ENCODE data around the gene ANO10. TPM values are rescaled to one million over a fixed set of nuclear protein-coding genes. Genes with fewer than 3 reads are reported as not detected.
"Not testable (repeated sequence)": the region's sequence is repeated elsewhere in the genome, so short reads cannot be mapped to it uniquely, and the experiment has no call there.

The ANO10 gene
- total RNA-seq, 1 experiment from 2014 or later: 9.7 TPM

- CTCF ChIA-PET: no interaction called here
- no peaks in the 10 kb centered on the region for H3K4me1 ChIP-seq (ENCODE audit: insufficient read depth, low read length, poor library complexity, severe bottlenecking)
- no peak overlapping the region for H3K4me3 ChIP-seq (ENCODE audit: low read depth, low read length, poor library complexity, severe bottlenecking)
- H3K27ac ChIP-seq (ENCODE audit: low read depth, low read length, poor library complexity, severe bottlenecking): no peak overlapping the region
- no peaks in the 10 kb centered on the region for H3K9me3 ChIP-seq (ENCODE audit: low read depth, low read length, poor library complexity, severe bottlenecking)
- DNase-seq (ENCODE audit: low spot score): no peak
- no peak for TF ChIP-seq CTCF (conservative IDR thresholded peaks at IDR 0.05; ENCODE audit: low read depth, low read length)
- no peak for TF ChIP-seq EZH2 (IDR thresholded peaks at IDR 0.05; ENCODE audit: borderline replicate concordance, low read depth, low read length, poor library complexity, severe bottlenecking)
- H3K36me3 ChIP-seq (ENCODE audit: insufficient read depth, low read length, poor library complexity, severe bottlenecking): no peaks in the 10 kb centered on the region
- BruUV-seq (replicated peaks): no TSS peak
- H3K27me3 ChIP-seq (replicated peaks; ENCODE audit: insufficient read depth, low read depth, low read length, poor library complexity): no peaks in the 10 kb centered on the region
- intact Hi-C loops (cut with micrococcal nuclease; ENCODE audit: unreplicated experiment): no loop called here
- POLR2A ChIA-PET (ENCODE audit: low non-redundant PET): no interaction called here
These were observed 260.7 kb downstream of the ANO10 start for GRCh38 chr3:43361077-43361476.

GRCh38 chr3:43356033-43356432 is 265.8 kb downstream of the ANO10 start:
- H3K4me1 ChIP-seq (ENCODE audit: insufficient read depth, low read length, poor library complexity, severe bottlenecking); CTCF ChIA-PET; POLR2A ChIA-PET (ENCODE audit: low non-redundant PET): not testable (repeated sequence)

GRCh38 chr3:43353923-43354670 is 267.7 kb downstream of the ANO10 start:
- TF ChIP-seq EZH2 (IDR thresholded peaks at IDR 0.05; ENCODE audit: borderline replicate concordance, low read depth, low read length, poor library complexity, severe bottlenecking) (no peak), CTCF (conservative IDR thresholded peaks at IDR 0.05; ENCODE audit: low read depth, low read length) (no peak)
- DNase-seq (ENCODE audit: low spot score): no peak
- POLR2A ChIA-PET (ENCODE audit: low non-redundant PET): no interaction called here
- no peak overlapping the region for H3K4me3 ChIP-seq (ENCODE audit: low read depth, low read length, poor library complexity, severe bottlenecking)
- CTCF ChIA-PET: no interaction called here
- H3K9me3 ChIP-seq (ENCODE audit: low read depth, low read length, poor library complexity, severe bottlenecking): no peaks in the 10 kb centered on the region
- H3K27me3 ChIP-seq (replicated peaks; ENCODE audit: insufficient read depth, low read depth, low read length, poor library complexity): no peaks in the 10 kb centered on the region
- H3K27ac ChIP-seq (ENCODE audit: low read depth, low read length, poor library complexity, severe bottlenecking): no peak overlapping the region
- no peaks in the 10 kb centered on the region for H3K4me1 ChIP-seq (ENCODE audit: insufficient read depth, low read length, poor library complexity, severe bottlenecking)
- no TSS peak for BruUV-seq (replicated peaks)
- intact Hi-C loops (cut with micrococcal nuclease; ENCODE audit: unreplicated experiment): no loop called here
- H3K36me3 ChIP-seq (ENCODE audit: insufficient read depth, low read length, poor library complexity, severe bottlenecking): no peaks in the 10 kb centered on the region

More at GRCh38 chr3:43356033-43356432, 265.8 kb downstream of the ANO10 start:
- H3K9me3 ChIP-seq (ENCODE audit: low read depth, low read length, poor library complexity, severe bottlenecking); BruUV-seq (replicated peaks); intact Hi-C loops (cut with micrococcal nuclease; ENCODE audit: unreplicated experiment); H3K36me3 ChIP-seq (ENCODE audit: insufficient read depth, low read length, poor library complexity, severe bottlenecking); DNase-seq (ENCODE audit: low spot score); H3K27ac ChIP-seq (ENCODE audit: low read depth, low read length, poor library complexity, severe bottlenecking); H3K4me3 ChIP-seq (ENCODE audit: low read depth, low read length, poor library complexity, severe bottlenecking); H3K27me3 ChIP-seq (replicated peaks; ENCODE audit: insufficient read depth, low read depth, low read length, poor library complexity): not testable (repeated sequence)

- intact Hi-C loops (cut with micrococcal nuclease; ENCODE audit: unreplicated experiment): no loop called here
- no peak for TF ChIP-seq EZH2 (IDR thresholded peaks at IDR 0.05; ENCODE audit: borderline replicate concordance, low read depth, low read length, poor library complexity, severe bottlenecking)
- no peak for TF ChIP-seq CTCF (conservative IDR thresholded peaks at IDR 0.05; ENCODE audit: low read depth, low read length)
- ChIA-PET CTCF (no interaction called here), POLR2A (ENCODE audit: low non-redundant PET) (no interaction called here)
- no peaks in the 10 kb centered on the region for H3K9me3 ChIP-seq (ENCODE audit: low read depth, low read length, poor library complexity, severe bottlenecking)
- H3K4me3 ChIP-seq (ENCODE audit: low read depth, low read length, poor library complexity, severe bottlenecking): no peak overlapping the region
- no peaks in the 10 kb centered on the region for H3K36me3 ChIP-seq (ENCODE audit: insufficient read depth, low read length, poor library complexity, severe bottlenecking)
- no peaks in the 10 kb centered on the region for H3K4me1 ChIP-seq (ENCODE audit: insufficient read depth, low read length, poor library complexity, severe bottlenecking)
- no peaks in the 10 kb centered on the region for H3K27me3 ChIP-seq (replicated peaks; ENCODE audit: insufficient read depth, low read depth, low read length, poor library complexity)
- DNase-seq (ENCODE audit: low spot score): no peak
- no TSS peak for BruUV-seq (replicated peaks)
- H3K27ac ChIP-seq (ENCODE audit: low read depth, low read length, poor library complexity, severe bottlenecking): no peak overlapping the region
These were observed 268.4 kb downstream of the ANO10 start for GRCh38 chr3:43353393-43353792.
